Choroid plexus epithelial cell (primary cell): ENCODE results near the gene PRRT1B.

Source experiments
- DNase-seq: peaks from one replicate; pipeline ENCODE4 v3.0.0-alpha.2; 2010; ENCODE audit warnings: low read depth
- H3K4me3 ChIP-seq: 2 replicates; pipeline ENCODE4 v1.5.1; 2011; ENCODE audit warnings: low read depth, mild to moderate bottlenecking, control low read depth, low read length, moderate library complexity
- CTCF ChIP-seq: conservative IDR thresholded peaks from 2 replicates; pipeline ENCODE4 v1.5.1; 2011; ENCODE audit warnings: low read depth, mild to moderate bottlenecking, control low read depth, inconsistent platforms, low read length, moderate library complexity

The PRRT1B gene

GRCh38 chr9:131591845-131592208 lies 46.5 kb downstream of the PRRT1B start:
- TF ChIP-seq CTCF, result no peak
- no peak overlapping the region for H3K4me3 ChIP-seq
- DNase-seq, result no peak

- no peak for TF ChIP-seq CTCF
- no peak for DNase-seq
- H3K4me3 ChIP-seq, result no peak overlapping the region
Measured at GRCh38 chr9:131593091-131593820, 47.9 kb downstream of the PRRT1B start.

GRCh38 chr9:131593936-131594665 lies 48.8 kb downstream of the PRRT1B start:
- no peak for DNase-seq
- no peak overlapping the region for H3K4me3 ChIP-seq
- no peak for TF ChIP-seq CTCF

GRCh38 chr9:131594906-131595665 lies 49.8 kb downstream of the PRRT1B start:
- H3K4me3 ChIP-seq, result no peak overlapping the region
- no peak for TF ChIP-seq CTCF
- no peak for DNase-seq

- H3K4me3 ChIP-seq, result no peak overlapping the region
- no peak for DNase-seq
- no peak for TF ChIP-seq CTCF
Measured at GRCh38 chr9:131595696-131596429, 50.5 kb downstream of the PRRT1B start.

- TF ChIP-seq CTCF, result no peak
- H3K4me3 ChIP-seq, result no peak overlapping the region
- no peak for DNase-seq
Measured at GRCh38 chr9:131596430-131596743, 51.1 kb downstream of the PRRT1B start.
